Stimulated activated CD8-positive, alpha-beta memory T cell treated with anti-CD3 and anti-CD28 coated beads, Interleukin-15, amount 100 ng/mL, for 1 hour (primary cell): ENCODE measurements around the gene ABHD17C.

Source experiments
- DNase-seq: peaks from one replicate; pipeline ENCODE4 v3.0.0-alpha.2; 2020; ENCODE audit warnings: low read depth

ABHD17C gene

DNA sequence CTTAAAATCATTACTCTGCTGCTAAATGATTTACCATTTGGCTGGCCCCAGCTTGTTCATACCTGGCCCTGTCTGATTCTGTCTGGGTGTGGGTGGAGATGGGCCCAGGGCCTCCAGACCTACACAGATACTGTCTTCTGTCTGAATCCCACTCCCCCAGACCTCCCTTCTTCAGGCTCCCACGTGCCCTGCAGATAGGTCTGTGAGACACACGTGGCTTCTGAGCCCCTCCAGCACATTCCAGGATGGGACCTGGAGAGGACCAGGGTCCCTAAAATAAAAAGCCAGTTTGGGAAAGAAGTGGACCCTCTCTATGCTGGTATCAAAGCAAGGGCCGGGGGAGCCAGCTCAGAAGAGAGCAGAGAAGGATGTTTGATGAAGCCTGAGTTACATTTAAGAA lies 69.4 kb downstream of the ABHD17C start:
- no peak for DNase-seq

DNA sequence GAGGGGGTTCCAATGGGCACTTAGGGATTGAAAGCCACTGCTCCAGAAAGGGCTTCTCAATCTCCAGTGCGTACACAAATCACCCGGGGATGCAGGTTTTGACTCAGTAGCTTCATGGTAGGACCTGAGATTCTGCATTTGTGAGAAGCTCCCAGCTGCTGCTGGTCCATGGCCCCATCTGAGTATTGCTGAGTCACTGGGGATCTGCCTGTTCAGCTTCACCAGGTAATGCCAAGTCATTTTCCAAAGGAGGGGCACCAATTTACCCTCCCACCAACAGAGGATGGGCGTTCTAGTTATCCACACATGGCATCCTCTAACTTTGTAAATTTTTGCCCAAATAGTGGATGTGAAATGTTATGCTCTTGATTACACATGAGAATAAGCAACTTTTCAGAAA lies 71.2 kb downstream of the ABHD17C start:
- DNase-seq: no peak

DNA sequence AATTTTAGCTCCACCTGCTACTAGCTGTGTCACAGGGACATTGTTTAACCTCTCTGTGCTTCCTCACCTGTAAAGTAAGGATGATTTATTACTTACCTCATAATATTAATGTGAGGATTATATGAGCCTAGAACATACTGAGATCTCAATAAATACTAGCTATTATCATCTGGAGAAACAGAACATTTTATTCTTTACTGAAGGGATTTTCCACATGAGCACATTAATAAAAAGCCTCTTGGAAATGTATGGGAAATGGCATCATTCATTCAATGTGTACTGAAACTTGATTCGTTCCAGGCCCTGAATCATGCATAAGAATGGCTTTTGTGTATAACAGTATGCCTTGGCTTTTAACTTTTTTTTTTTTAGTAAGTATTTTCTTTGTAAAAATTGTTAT lies 73.0 kb downstream of the ABHD17C start:
- DNase-seq: no peak

DNA sequence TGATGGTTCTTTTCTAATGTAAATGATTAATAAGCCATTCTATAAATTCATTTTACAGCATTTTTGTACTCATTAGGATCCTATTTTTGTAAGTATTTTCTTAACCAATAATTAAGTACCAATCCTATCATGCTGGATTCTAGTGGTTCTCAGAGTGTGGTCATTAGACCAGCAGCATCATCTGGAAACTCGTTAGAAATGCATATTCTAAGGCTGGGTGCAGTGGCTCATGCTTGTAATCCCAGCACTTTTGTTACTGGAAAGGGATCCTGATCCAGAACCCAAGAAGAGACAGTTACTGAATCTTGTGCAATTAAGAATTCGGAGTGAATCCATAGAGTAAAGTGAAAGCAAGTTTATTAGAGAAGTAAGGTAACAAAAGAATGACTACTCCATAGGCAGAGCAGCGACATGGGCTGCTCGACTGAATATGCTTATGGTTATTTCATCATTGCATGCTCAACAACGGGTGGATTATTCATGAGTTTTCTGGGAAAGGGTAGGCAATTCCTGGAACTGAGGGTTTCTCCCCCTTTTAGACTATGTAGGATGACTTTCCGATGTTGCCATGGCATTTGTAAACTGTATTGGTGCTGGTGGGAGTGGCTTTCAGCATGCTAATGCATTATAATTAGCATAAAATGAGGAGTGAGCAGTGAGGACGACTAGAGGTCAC lies 74.2 kb downstream of the ABHD17C start:
- DNase-seq: no peak

DNA sequence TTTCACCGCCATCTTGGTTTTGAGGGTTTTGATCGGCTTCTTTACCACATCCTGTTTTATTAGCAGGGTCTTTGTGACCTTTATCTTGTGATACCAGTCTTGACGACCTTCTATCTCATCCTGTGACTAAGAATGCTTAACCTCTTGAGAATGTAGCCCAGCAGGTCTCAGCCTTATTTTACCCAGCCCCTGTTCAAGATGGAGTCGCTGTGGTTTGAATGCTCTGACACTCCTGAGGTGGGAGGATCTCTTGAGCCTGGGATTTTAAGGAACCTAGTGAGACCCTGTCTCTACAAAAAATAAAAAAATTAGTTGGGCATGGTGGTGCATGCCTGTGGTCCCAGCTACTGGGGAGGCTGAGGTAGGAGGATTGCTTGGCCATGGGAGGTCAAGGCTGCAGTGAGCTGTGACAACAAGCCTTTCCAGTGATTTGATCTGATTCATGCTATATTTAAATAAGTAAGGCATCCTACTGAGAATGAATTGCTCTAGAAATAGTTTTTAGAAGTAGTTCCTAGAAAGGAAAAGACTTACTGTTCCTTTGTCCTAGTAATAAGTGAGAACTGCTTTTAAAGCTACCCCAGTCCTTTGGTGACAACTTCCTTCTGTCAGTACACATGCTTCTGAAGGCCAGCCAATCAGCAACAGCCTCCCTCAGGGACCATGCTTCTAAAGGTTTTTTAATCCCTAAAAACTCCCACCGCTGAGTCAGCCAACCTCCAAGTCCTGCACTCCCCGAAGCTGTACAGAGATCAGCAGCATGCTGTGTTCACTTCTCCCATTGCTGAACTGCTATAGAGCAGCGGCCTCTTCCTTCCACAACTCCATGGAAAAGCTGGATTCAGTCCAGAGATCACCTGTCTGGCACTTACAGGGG lies 75.0 kb downstream of the ABHD17C start:
- no peak for DNase-seq

DNA sequence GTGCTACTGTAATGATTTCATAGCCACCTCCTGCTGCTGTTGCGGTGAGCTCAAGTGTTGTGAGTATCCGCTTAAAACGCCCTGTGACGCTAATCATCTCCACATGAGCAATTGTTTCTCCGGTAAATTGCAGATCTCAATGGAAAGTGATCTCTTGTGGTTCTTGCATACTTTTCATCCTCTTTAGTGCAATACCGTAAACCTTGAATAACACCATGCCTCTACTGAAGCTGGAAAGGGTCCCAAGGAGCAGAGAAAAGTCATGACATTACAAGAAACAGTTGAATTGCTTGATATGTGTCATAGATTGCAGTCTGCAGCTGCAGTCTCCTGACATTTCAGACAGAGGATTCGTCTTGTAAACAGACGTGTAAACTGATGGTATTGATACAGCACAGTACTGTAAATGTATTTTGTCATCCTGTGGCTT lies 78.0 kb downstream of the ABHD17C start:
- no peak for DNase-seq

DNA sequence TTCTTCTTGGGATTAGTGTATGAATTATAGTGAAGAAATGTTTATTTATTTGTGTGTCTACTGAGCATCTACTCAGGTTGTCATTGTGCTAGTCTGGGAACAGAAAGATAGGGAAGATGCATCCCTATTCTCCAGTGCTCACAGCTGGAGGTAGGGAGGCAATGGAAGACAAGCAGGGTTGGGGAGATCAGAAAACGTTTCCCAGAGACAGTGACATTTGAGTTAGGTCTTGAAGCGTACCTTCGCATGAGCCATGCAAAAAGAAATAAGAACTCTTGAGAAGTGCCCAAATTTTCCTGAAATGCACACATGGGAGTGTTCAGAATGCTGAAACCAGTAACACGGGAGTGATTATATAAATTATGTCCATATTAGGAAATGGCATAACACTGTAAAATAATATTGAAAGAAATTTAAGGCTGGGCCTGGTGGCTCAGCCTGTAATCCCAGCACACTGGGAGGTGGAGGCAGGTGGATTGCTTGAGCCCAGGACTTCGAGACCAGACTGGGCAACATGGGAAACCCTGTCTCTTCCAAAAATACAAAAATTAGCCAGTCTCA lies 78.8 kb downstream of the ABHD17C start:
- no peak for DNase-seq

DNA sequence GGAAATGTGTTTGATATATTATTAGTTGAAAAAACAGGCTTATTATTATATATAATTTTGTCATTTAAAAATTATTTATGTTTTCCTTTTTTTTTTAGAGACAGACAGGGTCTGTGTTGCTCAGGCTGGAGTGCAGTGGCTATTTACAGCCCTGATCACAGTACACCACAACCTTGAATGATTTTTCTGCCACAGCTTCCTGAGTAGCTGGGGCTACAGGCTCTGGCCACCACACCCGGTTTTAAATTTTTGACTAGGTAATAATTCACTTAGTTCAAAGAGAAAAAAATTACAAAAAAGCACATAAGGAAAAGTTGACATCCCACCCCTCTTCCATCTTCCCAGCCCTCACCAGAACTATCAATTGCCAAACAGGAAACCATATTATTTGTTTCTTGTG lies 79.4 kb downstream of the ABHD17C start:
- no peak for DNase-seq

DNA sequence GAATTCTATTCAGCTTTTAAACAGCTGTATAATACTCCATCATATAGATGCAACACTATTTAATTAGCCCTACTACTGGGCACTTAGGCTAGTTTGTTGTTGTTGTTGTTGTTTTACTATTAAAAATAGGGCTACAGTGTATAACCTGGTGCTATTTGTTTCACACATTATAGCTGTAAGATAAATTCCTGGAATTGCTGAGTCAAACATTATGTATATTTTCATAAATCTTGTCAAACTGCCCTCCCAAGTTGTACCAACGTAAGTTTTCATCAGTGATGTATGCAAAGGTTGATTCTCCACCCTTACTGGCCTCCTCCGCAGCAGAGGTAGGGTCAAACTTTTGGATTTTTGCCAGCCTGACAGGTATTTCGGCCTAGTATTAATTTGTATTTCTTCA lies 80.2 kb downstream of the ABHD17C start:
- no peak for DNase-seq

DNA sequence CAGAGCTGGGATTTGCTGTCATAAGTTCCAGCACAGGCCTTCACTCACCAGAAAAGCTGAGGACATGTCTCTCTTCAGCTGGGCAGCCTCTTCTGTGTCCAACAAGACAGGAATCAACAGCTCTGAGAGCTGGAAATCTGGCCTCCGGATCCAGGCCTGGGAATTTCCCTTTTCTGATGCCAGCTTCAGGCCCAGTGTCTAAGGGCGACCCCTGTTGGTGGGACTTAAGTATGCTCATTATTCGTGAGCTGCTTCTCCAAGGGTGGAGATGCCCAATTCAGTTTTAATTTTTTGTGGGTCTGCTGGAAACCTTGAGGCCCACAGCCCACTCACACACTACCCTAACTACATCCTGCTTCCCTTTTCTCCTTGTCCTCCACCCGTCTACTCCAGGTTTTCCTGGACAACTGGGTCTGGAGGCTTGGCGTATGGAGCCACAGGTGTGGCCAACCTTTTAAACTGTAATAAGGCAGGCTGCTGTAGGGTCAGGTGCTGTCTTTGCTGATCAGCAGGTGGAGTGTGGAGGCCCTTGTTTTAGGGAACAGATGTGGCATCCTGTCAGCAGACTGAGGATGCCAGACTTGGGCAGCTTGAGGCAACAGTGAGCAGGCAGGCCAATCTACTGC lies 81.4 kb downstream of the ABHD17C start:
- DNase-seq: peak; percentile 32

DNA sequence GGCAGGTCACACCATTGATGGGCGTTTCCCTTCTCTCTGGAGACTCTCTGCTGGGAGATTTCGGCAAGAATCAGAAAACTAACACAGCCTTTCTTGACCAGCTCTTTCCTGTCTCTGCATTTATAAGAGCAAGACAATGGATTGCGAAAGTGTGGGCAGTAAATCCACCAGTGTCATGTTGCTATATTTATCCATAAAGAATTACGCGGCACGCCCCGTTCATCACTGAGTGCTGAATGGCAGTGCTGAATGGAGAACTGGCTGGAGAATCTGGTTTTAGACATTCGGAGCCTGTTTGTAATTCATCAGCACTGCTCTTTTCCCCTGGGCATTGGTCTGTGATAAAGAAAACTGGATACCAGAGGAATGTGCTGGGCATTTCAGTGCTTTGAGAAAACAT lies 82.0 kb downstream of the ABHD17C start:
- no peak for DNase-seq

DNA sequence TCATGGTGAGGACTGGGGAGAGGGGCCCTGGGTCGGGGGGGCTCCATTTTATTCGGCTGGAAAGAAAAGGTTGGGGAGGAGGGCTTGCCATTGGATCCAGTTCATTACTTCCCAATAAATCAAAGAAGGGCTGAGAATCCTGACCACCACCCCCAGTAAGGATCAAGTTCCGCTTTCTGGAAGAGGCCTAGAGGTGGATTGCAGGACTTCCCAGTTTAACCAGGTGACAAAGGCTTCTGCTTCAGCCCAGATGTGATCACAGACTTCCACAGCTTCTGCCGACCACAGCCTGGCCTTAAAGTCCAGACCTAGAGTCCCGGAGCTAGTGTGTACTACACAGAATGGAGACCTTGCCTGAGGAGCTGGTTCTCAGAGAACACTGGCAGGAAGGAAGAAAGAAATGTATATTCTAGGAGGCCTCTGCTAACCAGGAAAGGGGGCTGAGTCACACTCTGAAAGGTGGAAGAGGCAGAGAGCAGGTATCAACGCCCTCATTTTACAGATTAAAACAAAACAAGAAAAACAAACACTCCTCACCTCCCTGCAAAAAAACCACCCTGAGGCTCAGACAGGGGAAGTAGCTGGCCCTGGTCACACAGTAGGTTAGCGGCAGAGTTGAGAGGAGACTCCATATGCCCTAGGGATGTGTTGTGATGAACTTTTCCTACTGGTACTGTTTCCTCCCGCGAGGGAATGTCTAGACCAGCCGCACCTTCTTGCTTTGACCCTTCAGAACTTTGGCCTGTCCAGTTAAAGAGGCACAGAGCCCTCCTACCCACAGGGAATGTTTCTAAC lies 82.9 kb downstream of the ABHD17C start:
- no peak for DNase-seq

DNA sequence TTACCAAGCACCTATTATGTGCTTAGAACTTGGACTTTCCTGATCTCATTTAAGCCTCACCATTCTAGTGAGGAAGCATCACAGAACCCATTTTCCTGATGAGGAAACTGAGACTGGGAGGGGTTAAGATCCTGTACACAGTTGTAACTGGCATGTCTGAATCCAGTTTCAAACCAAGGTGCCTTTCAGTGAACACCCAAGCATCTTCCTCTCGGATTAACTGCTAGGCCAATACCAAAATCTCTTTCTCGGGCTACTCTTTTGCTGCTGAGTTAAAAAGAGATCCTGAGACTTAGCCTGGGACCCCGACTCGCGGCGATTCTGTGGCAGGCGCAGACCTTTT lies 83.5 kb downstream of the ABHD17C start:
- DNase-seq: no peak

DNA sequence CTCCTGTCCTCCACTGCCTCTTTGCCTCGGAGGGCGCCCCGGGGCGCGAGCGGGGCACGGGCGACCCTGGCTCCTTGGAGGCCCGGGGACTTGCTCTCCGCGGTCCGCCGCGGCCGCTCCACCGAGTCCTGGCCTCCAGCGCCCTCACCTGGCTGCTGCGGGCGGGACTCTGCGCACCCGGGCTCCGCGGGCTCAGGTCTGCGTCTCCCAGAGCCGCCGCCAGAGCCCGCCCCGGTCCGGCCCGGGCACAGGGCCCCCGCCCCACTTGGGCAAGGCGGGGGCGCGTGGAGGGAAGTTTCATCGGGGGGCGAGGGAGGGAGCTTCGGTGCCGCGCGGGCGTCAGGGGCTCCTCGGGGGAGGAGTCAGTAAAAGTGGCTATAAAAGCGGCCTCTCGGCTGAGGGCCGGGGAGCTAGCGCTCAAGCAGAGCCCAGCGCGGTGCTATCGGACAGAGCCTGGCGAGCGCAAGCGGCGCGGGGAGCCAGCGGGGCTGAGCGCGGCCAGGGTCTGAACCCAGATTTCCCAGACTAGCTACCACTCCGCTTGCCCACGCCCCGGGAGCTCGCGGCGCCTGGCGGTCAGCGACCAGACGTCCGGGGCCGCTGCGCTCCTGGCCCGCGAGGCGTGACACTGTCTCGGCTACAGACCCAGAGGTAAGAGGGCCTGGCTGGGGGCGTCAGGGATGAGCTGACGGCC lies 84.0 kb downstream of the ABHD17C start, which contains the start of gene CEMIP:
Gene CEMIP (plus strand): TSS at position 407 of the 694 bp plus-strand sequence. CDS start 94,510 bp downstream, outside the sequence.
- DNase-seq: no peak

DNA sequence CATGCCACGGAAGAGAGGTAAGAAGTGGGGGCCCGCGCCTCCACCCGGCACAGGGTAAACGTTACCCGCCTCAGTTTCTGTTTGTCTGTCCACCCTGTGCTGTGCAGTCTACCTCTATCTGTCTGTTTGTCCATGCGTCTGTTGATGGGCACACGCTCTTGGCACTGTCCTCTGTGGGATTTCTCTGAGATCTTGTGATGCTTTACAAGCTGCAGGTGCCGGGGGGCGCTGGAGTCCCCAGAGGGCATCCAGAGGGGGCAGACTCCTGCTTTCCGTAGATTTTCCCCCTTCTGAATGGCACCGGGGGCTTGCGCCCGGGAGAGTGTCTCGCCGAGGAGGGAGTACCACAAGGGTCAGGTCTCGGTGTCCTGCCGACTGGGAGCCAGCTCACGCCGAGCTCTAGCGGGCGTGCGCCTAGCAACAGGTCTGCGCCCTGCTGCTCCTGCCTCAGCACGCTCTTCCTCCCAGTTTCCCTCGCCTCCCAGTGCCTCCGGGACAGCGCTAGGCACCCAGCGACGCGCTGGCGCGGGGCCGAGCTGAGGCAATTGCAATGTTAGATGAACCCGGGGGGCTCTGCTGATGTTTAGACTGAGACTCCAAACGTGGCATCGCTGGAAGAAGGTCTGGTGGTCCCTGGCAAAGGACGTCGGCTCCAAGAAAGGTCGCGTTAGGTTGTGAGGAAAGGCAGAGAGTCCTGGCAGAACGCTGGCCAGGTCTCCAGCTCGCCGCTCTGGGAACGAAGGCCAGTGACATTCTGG lies 84.7 kb downstream of the ABHD17C start:
- DNase-seq: no peak

DNA sequence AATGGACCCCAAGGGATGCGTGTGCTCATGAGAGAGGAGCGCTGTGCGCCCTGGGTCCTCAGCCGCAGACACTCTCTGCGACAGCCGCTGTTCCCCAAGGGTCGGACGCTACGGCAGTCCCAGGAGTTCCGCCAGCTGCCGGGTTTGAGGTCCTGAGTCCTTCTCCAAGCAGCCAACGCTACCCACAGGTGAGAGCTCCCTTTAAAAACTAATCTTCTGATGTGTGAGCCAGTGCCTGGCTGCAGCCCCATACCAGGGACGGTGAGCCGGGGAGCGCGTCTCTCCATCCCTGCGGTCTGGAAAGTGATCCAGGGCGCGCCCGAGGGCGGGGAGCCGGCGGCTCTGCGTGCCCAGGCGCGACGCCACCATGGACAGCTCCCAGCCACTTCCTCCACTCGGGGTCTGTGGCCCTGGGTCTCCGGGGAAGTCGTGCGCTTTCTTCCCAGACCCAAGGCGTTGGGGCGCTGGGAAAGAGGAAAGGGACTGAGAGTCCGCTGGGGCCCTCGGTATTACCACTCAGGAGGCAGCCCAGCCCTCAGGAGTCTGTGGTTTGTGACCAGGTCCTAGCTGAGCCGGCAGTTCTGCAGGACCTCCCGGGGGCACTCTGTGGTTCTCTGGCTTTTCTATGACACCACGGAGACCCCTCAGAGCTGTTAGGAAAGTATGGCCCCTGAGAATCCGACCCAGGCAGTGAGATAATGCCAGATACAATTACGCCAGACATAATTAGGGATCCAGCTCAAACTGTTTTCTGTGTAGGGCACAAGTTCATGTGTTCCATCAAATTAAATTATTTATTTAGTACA lies 85.5 kb downstream of the ABHD17C start:
- DNase-seq: no peak

DNA sequence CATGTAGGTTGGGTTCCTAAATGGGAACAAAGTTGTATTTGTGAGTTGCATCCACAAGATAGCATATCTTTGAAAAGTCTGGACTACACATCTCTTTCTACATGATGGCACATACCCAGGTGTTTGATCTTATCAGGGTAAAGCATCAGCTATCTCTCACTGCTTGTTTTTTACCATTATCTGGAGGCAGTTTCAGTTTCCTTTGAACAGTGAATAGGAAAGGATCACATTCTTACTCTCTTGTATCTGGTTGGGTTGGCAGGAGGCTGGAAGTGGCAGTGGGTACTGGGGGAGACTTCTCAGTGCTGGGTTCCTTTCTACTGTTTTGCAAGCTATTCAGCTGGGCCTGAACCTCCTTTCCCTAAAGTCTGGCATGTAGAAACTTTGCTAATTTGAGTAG lies 88.2 kb downstream of the ABHD17C start:
- DNase-seq: no peak

DNA sequence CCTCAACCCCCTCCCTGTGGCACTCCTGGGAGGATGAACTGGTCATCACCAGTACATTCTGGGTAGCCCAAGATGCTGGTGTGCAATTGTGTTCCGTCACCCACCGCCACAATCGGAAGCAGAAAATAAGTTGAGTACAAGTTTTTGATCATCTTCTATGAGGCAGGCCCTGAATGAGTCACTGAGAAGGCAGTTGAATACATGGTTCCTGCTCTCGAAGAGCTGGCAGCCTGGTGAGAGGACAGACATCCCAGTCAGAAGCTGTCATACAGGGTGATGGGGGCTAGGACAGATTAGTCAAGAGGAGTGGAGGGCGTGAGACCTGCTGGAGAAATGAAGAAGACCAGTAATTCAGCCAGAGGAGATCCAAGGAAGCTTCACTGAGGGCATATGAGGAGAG lies 90.2 kb downstream of the ABHD17C start:
- DNase-seq: no peak

DNA sequence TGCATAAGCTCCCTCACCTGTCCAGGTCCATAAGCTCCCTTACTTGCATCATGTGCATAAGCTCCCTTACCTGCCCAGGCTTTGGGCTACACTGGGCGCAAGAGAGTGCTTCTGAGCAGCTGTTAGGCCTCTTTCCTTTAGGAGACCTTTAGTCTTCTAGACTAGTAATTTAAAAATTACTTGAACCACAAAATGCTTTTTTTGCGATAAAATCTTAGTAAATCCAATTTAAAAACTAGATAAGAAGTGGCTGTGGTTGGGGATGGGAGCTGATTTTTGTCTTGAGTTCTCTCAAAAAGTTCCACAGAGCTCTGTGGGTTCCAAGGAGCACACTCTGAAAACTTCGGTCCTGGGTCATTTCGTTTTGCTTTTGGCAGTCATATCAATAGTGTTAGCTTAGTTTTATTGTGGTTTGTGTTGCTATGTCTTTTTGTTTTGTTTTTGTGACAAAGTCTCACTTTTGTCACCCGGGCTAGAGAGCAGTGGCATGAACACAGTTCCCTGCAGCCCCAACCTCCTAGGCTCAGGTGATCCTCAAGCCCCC lies 90.8 kb downstream of the ABHD17C start:
- DNase-seq: no peak
